Ishikawa (cell line): ENCODE data around the gene COPS7A.

ENCODE experiments used
- TEAD4 ChIP-seq: IDR thresholded peaks from 2 replicates; pipeline ENCODE4 v1.6.1; 2012
- YY1 ChIP-seq: IDR thresholded peaks from 2 replicates; pipeline ENCODE4 v1.6.1; 2012; ENCODE audit warnings: low read depth

Gene COPS7A

GRCh38 chr12:6779708-6780432, 56.0 kb downstream of the COPS7A start:
- TF ChIP-seq TEAD4: no peak

DNA sequence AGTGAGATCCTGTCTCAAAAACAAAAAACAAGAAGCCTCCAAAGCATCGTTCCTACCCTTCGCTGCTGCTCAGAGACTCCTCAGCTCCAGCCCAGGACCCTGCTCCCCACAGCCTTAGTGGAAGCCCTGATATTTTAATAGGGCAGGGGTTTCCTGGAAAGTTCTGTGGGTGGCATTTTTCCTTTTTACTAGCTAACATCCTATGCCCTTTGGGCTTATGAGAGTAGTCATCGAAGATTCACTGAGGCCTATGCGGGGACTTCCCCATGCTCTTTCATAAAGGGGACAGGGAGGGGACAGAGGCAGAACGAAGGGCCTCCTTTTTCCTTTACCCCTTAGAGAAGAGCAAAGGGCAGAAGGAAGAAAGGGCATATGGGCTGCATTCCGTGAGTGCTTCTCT, 56.7 kb downstream of the COPS7A start:
- TF ChIP-seq YY1: no peak
